ENCODE data around the gene ADK. TPM values are rescaled to one million over a fixed set of nuclear protein-coding genes. Genes with fewer than 3 reads are reported as not detected.

Gene ADK
- total and polyA plus RNA-seq, 2 of the 4 experiments (the other 2 are of a cell fraction), result 30.6 to 40.9 TPM

DNA sequence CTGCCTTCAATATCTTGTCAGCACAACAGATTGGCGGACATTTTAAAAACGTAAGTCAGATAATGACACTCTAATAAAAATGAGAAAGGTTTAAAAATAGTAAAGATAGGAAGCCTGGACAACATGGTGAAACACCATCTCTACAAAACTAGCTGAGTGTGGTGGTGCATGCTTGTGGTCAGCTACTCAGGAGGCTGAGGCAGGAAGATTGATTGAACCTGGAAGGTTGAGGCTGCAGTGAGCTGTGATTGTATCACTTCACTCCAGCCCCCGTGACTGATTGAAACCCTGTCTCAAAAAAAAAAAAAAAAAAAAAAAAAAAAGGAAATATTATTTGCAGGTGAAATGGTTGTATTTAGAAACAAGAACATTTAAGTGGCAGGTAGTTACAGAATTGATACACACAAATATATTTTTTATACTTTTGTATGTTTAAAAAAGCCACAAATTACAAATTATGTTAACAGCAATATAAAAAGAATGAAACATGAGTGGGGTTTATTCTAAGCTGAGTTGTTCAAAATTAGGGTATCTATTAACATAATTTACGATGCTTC is 141.9 kb downstream of the ADK start:
- intact Hi-C loops (cut with micrococcal nuclease) (loop anchor here (5.0 kb wide), 1 partner anchor 139 kb away; no protein-coding TSS in a partner anchor), dilution Hi-C loops (cut with HindIII; ENCODE audit: low sequenced_read_pairs, unreplicated experiment) (no loop called here), in situ Hi-C loops (cut with MboI; ENCODE audit: low sequenced_read_pairs) (no loop called here)
- H2AFZ ChIP-seq (replicated peaks; ENCODE audit: low read length, poor library complexity), result no peak overlapping the region
- peak overlapping the region; percentile 5; the same call in 1 of the 2 replicates for H3K18ac ChIP-seq (ENCODE audit: low read depth, low read length)
- H2AK5ac ChIP-seq (ENCODE audit: low read depth, low read length), result no peak overlapping the region; the same call in 1 of the 2 replicates
- CTCF ChIA-PET, result no interaction called here
- peak; percentile 32; the same call in 1 of the 2 replicates for ATAC-seq (ENCODE audit: low read depth)
- H4K91ac ChIP-seq (ENCODE audit: insufficient read depth, low read depth, low read length), result peak overlapping the region; percentile 16; the same call in 1 of the 2 replicates
- peak overlapping the region; percentile 80 for H2BK5ac ChIP-seq (ENCODE audit: low read depth, low read length, poor library complexity, severe bottlenecking)
- no peak overlapping the region for H2AK9ac ChIP-seq (replicated peaks; ENCODE audit: low read depth, low read length, poor library complexity)
- peak overlapping the region; percentile 27; the same call in 1 of the 2 replicates for H3K27ac ChIP-seq (ENCODE audit: insufficient read depth, low read length)
- H2BK120ac ChIP-seq (ENCODE audit: low read depth, low read length), result peak overlapping the region; percentile 81
- H4K5ac ChIP-seq (ENCODE audit: low read depth, low read length), result no peak overlapping the region; the same call in 1 of the 2 replicates
- H3K4me3 ChIP-seq (ENCODE audit: insufficient read depth, low read depth, low read length), result no peak overlapping the region
- H3K4me1 ChIP-seq (ENCODE audit: control insufficient read depth, insufficient read depth, low read length), result peaks cover 8% of the 10 kb centered on the region
- TF ChIP-seq CEBPB (IDR thresholded peaks at IDR 0.05; ENCODE audit: low read depth, low read length) (peak; percentile 3; the same call in 1 of the 2 replicates), BHLHE40 (IDR thresholded peaks at IDR 0.05; ENCODE audit: low read depth, low read length) (peak; percentile 56; the same call in 1 of the 2 replicates), SMC3 (IDR thresholded peaks at IDR 0.05; ENCODE audit: low read depth, low read length) (no peak)
- no peak overlapping the region for H3K23ac ChIP-seq (ENCODE audit: low read depth, low read length)
- peak overlapping the region in 1 of 2 experiments; percentile 83; a peak in 2 of 4 replicates for H4K8ac ChIP-seq (ENCODE audit: low read depth in 2 of 2, low read length in 2 of 2)
- POLR2A ChIA-PET (ENCODE audit: unreplicated experiment), result no interaction called here
- no peaks in the 10 kb centered on the region for H3K9me3 ChIP-seq (ENCODE audit: control insufficient read depth, insufficient read depth, low read length)
- 0 out of 2 replicates have a peak, but pooled peaks cover 1% of the 10 kb centered on the region for H3K36me3 ChIP-seq (ENCODE audit: control insufficient read depth, insufficient read depth, low read length)
- no TSS peak for BruUV-seq (replicated peaks)
- peak overlapping the region; percentile 67; the same call in 1 of the 2 replicates for H3K4ac ChIP-seq (ENCODE audit: low read depth, low read length)
- no peak overlapping the region; the same call in 1 of the 2 replicates for H3K9ac ChIP-seq (ENCODE audit: low read depth, low read length)
- peak overlapping the region; percentile 78; the same call in 1 of the 2 replicates for H2BK20ac ChIP-seq (ENCODE audit: low read depth, low read length)
- no peak overlapping the region; the same call in 2 of the 3 replicates for H2BK15ac ChIP-seq (ENCODE audit: low read depth, low read length)
- H4K20me1 ChIP-seq (ENCODE audit: insufficient read depth, low read length), result no peaks in the 10 kb centered on the region
- no peaks in the 10 kb centered on the region for H3K27me3 ChIP-seq (ENCODE audit: control insufficient read depth, insufficient read depth, low read length)
- peak overlapping the region; percentile 26; the same call in 1 of the 2 replicates for H3K56ac ChIP-seq (ENCODE audit: extremely low read depth, insufficient read depth, low read length)
- WGBS, 2 experiments (ENCODE audit: extremely low coverage in 2 of 2, insufficient read length in 1 of 2), result no CpG with 5 or more reads among the region's 4 CpGs
- H3K14ac ChIP-seq (replicated peaks; ENCODE audit: low read depth, low read length), result peak overlapping the region; percentile 67; the same call in 1 of the 2 replicates
- H3K4me2 ChIP-seq (ENCODE audit: low read depth, low read length), result peak overlapping the region; percentile 38; the same call in 1 of the 2 replicates
- DNase-seq, result peak; percentile 87
- H3K79me1 ChIP-seq (ENCODE audit: low read depth in 1 of 2, low read length in 2 of 2), result peaks cover 9 to 27% of the 10 kb centered on the region in 2 experiments; a peak in 3 of 4 replicates
- H3K9me1 ChIP-seq (ENCODE audit: insufficient read depth, low read length), result no peaks in the 10 kb centered on the region

All from IMR-90 (cell line).